MM.1S (cell line): ENCODE data around the gene CGN.

ENCODE experiments used
- CTCF ChIP-seq: fragments of 300-600 bp; sonication (generic); IDR thresholded peaks from 2 replicates; pipeline ENCODE4 v1.5.1; 2016; ENCODE audit warnings: antibody characterized with exemption, low read length, mixed read lengths
- EZH2 ChIP-seq: fragments of 300-600 bp; sonication (generic); optimal IDR thresholded peaks from 2 replicates; pipeline ENCODE3; 2017; ENCODE audit warnings: low read depth, mild to moderate bottlenecking, antibody characterized with exemption, low read length, mixed read lengths
- EZH2phosphoT487 ChIP-seq: fragments of 300-600 bp; sonication (generic); IDR thresholded peaks from 2 replicates; pipeline ENCODE4 v1.6.1; 2018; ENCODE audit warnings: antibody characterized with exemption, low read length

DNA sequence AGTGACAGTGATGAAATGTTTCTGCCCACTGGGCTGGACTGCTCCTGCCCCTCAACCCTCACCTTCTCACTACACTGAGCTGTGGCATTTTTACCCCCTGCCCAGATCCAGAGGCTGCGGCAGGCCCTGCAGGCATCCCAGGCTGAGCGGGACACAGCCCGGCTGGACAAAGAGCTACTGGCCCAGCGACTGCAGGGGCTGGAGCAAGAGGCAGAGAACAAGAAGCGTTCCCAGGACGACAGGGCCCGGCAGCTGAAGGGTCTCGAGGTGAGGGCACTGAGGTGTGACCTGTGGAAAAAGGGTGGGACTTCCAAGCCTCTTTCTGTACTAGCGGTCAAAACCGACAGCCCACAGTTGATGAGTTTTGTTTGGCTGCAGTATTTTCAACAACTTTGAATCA is 22.7 kb downstream of the CGN start:
- TF ChIP-seq CTCF (no peak), EZH2phosphoT487 (no peak), EZH2 (no peak)
